Glutamatergic neuron (in vitro differentiated cells): ENCODE measurements around the gene GRB10. TPM values are rescaled to one million over a fixed set of nuclear protein-coding genes. Genes with fewer than 3 reads are reported as not detected.

Experiments
- DNase-seq: peaks from one replicate; pipeline ENCODE4 v3.0.0; 2022
- H3K27ac Mint-ChIP-seq: one replicate; pipeline ENCODE4 v1.8.0; 2020; ENCODE audit warnings: mild to moderate bottlenecking, mixed read lengths, inconsistent platforms; ENCODE audit not compliant: unreplicated experiment
- H3K27me3 Mint-ChIP-seq: one replicate; pipeline ENCODE4 v1.8.0; 2020; ENCODE audit warnings: mild to moderate bottlenecking, moderate library complexity, mixed read lengths, inconsistent platforms; ENCODE audit not compliant: unreplicated experiment
- H3K36me3 Mint-ChIP-seq: one replicate; pipeline ENCODE4 v1.8.0; 2020; ENCODE audit warnings: mild to moderate bottlenecking, mixed read lengths, inconsistent platforms; ENCODE audit not compliant: unreplicated experiment
- H3K4me1 Mint-ChIP-seq: one replicate; pipeline ENCODE4 v1.8.0; 2020; ENCODE audit warnings: mild to moderate bottlenecking, low read depth, mixed read lengths, inconsistent platforms; ENCODE audit not compliant: unreplicated experiment
- H3K4me3 Mint-ChIP-seq: one replicate; pipeline ENCODE4 v1.8.0; 2020; ENCODE audit warnings: mild to moderate bottlenecking, mixed read lengths, inconsistent platforms; ENCODE audit not compliant: unreplicated experiment
- H3K9me3 Mint-ChIP-seq: one replicate; pipeline ENCODE4 v1.8.0; 2020; ENCODE audit warnings: mild to moderate bottlenecking, moderate library complexity, mixed read lengths, inconsistent platforms; ENCODE audit not compliant: unreplicated experiment
- total RNA-seq: library from RNA; stranded (reverse); fragmentation: NEBNext Ultra II Directional; extraction: Animal tissue kit (Norgen Biotek cat#: 25700); gene quantifications from one replicate; pipeline ENCODE4 v1.2.1, GENCODE V29; 2021; ENCODE audit not compliant: unreplicated experiment
- TF ChIP-seq, protein P1 (sequence below): fragments of 200-600 bp; sonication (generic); IDR thresholded peaks from one replicate; pipeline ENCODE4 v1.5.0; 2021; ENCODE audit not compliant: partially characterized antibody, unreplicated experiment

Gene GRB10
- total RNA-seq, 1 donor from 2014 or later = 182 TPM

DNA sequence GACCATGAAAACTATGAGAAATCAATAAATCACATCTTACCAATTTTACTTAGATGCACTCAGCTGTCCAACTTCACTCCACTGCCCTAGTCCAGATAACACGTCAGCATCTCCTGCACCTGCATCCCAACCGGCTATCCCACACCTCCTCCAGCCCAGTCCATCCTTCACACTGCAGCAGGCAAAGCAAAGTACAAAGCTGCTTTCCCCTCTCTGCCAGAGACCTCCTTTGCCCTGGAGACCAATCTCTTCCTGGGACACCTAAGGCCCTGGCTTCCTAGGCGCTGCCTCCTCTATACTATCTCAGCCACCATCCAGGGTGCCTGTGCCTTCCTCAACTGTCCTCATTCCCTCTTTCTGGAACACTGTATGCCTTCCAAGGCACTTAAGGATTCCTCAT is 127.2 kb downstream of the GRB10 start:
- H3K27ac Mint-ChIP-seq = no peak overlapping the region
- no peak for DNase-seq
- H3K9me3 Mint-ChIP-seq = peaks cover 3% of the 10 kb centered on the region
- H3K4me1 Mint-ChIP-seq = peaks cover 7% of the 10 kb centered on the region
- peaks cover 9% of the 10 kb centered on the region for H3K27me3 Mint-ChIP-seq
- no peak overlapping the region for H3K4me3 Mint-ChIP-seq
- TF ChIP-seq, protein P1, sequence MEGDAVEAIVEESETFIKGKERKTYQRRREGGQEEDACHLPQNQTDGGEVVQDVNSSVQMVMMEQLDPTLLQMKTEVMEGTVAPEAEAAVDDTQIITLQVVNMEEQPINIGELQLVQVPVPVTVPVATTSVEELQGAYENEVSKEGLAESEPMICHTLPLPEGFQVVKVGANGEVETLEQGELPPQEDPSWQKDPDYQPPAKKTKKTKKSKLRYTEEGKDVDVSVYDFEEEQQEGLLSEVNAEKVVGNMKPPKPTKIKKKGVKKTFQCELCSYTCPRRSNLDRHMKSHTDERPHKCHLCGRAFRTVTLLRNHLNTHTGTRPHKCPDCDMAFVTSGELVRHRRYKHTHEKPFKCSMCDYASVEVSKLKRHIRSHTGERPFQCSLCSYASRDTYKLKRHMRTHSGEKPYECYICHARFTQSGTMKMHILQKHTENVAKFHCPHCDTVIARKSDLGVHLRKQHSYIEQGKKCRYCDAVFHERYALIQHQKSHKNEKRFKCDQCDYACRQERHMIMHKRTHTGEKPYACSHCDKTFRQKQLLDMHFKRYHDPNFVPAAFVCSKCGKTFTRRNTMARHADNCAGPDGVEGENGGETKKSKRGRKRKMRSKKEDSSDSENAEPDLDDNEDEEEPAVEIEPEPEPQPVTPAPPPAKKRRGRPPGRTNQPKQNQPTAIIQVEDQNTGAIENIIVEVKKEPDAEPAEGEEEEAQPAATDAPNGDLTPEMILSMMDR = no peak
- no peaks in the 10 kb centered on the region for H3K36me3 Mint-ChIP-seq

DNA sequence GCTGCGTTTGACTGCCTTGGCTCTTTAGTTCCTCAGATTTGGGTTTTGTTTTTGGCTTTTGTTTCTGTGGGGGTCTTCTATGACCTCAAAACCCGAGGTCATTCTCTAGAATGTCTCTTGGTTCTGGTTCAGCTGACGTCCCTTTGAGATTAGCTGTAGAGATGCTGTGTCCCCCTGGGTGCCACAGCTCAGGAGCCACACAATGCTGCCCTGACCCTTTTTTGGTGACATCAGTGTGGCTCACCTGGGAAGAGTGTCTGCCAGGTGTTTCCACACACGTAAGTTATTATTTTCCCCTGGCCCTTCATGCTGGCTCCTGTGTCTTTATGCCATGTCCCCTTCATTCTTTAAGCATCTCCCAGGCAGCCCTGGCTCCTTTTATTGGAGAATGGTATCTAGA is 127.7 kb downstream of the GRB10 start:
- H3K27ac Mint-ChIP-seq = no peak overlapping the region
- TF ChIP-seq, protein P1 = no peak
- peaks cover 7% of the 10 kb centered on the region for H3K4me1 Mint-ChIP-seq
- H3K4me3 Mint-ChIP-seq = no peak overlapping the region
- no peaks in the 10 kb centered on the region for H3K36me3 Mint-ChIP-seq
- peaks cover 8% of the 10 kb centered on the region for H3K27me3 Mint-ChIP-seq
- DNase-seq = no peak
- H3K9me3 Mint-ChIP-seq = peaks cover 2% of the 10 kb centered on the region

DNA sequence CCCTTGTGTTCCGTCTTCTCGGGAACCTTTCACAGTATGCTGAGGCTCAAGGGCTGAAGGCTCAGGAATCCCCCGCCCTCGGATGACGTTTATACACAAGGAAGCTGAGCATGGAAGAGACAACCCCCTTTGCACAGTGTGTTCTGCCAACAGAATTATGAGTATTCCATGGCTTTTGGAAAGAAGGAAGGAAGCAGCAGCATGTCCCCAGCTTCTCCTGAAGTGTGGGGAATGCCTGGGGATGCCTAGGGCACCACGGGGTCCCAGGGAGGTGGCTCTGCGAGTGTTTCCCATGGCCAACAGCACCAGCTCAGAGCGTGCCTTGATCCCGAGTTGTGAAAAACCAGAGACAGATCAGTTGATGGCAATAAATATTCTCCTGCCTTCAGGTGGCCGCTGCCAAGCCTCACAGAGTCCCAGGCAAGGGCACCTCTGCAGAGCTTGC is 128.7 kb downstream of the GRB10 start:
- Mint-ChIP-seq H3K27ac (no peak overlapping the region), H3K9me3 (peaks cover 5% of the 10 kb centered on the region), H3K4me1 (peaks cover 7% of the 10 kb centered on the region), H3K4me3 (no peak overlapping the region), H3K27me3 (peaks cover 5% of the 10 kb centered on the region), H3K36me3 (peaks cover 10% of the 10 kb centered on the region)
- DNase-seq = no peak
- TF ChIP-seq, protein P1 = no peak

DNA sequence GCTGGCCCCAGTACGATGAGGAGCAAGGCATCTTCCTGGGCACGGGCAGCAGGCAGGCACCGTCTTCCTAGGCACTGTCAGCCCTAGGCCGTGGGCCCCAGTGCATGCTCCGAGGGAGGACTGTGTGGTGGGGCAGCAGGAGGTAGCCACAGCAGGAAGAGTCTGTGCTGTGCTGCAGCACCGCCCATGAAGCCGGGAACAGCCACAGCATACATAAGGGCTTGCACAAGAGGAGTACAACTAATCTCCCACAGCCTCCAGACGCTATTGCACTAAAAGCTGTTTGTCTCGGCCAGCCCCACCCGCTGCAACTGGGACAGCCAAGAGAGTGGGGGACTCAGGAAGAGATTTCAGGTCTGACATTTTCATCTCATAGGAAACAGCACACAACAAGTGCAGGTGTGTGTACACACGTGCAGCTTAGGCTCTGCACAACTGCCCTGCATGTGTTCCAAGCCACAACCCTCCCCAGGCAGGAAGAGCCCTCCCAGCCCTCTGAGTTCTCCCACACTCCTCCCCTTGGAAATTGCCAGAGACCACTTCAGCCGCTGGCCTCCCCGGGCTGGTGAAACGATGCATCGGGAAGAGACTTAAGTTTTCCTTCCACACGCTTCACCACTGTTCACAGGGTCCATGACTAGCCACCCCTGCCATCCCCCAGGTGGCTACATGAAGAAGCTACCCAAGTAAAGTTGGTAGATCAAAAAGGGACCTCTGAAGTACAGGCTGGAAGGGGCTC is 129.4 kb downstream of the GRB10 start:
- no peak for DNase-seq
- Mint-ChIP-seq H3K9me3 (peaks cover 5% of the 10 kb centered on the region), H3K27me3 (peaks cover 5% of the 10 kb centered on the region), H3K4me3 (no peak overlapping the region), H3K36me3 (peaks cover 10% of the 10 kb centered on the region), H3K27ac (no peak overlapping the region), H3K4me1 (peaks cover 7% of the 10 kb centered on the region)
- TF ChIP-seq, protein P1 = no peak

DNA sequence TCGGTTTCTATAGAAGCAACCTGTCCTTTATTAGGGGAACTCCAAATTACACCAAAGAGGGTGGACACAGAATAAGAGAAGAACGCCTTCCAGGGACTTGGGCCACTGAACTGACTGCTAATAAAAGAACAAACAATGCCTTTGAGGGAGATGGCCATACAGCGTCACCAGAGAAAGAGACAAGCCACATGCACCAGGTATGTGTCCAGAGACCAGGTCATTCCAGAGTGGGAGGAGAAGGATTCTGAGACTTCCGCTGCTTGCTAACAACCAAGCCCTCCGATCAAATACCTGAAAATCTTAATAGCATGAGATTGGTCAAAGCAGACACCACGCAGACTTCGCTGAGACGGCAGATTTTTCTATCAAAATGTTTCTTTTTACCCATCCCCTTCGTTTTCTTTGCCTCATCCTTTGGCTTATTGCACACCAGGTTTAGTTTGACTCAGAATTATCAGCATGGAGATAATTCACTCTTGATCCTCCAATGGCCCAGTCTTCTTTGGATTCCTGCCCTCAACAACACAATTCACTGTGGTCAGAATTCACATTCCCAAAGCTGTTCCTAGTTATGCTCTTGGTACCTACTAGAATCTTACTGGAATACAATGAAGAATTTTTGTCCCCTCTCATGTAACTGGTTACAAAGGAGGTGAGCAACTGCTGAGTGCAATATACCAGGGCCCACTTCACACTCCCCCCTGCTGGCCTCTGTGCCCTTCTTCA is 130.1 kb downstream of the GRB10 start:
- TF ChIP-seq, protein P1 = no peak
- H3K4me1 Mint-ChIP-seq = peaks cover 7% of the 10 kb centered on the region

More for the DNA sequence above, 130.1 kb downstream of the GRB10 start:
- H3K36me3 Mint-ChIP-seq = peaks cover 13% of the 10 kb centered on the region
- no peak overlapping the region for H3K4me3 Mint-ChIP-seq
- no peak for DNase-seq
- no peak overlapping the region for H3K27ac Mint-ChIP-seq
- H3K9me3 Mint-ChIP-seq = peaks cover 5% of the 10 kb centered on the region
- peaks cover 5% of the 10 kb centered on the region for H3K27me3 Mint-ChIP-seq
